Measurements from ENCODE around the gene IGF2.
"Not testable (repeated sequence)": the region's sequence is repeated elsewhere in the genome, so short reads cannot be mapped to it uniquely, and the experiment has no call there.

IGF2 gene, protein sequence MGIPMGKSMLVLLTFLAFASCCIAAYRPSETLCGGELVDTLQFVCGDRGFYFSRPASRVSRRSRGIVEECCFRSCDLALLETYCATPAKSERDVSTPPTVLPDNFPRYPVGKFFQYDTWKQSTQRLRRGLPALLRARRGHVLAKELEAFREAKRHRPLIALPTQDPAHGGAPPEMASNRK

DNA sequence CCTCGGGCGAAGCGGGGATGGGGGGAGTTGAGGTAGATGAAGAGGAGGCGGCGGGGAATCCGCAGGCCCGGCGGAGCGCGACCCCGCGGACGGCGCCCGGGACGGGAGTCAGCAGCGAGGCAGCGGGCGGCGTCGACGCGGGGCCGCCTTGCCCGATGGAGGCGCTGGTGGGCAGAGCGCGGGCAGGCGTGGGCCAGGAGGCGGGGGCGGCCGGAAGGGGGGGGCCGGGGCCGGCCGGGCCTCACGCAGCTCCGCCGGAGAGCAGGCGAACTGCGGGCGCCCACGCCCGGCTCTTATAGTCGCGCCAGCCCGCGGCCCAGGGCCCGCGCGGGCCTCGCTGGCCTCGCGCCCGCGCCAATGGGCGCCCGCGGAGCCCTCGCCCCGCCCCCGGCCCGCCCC, at the start of gene IGF2:
Gene IGF2, minus strand, starts transcription at position 267 of the 399 bp plus-strand sequence. CDS start 3,866 bp downstream, outside the sequence.
- DNase-seq: no peak

DNA sequence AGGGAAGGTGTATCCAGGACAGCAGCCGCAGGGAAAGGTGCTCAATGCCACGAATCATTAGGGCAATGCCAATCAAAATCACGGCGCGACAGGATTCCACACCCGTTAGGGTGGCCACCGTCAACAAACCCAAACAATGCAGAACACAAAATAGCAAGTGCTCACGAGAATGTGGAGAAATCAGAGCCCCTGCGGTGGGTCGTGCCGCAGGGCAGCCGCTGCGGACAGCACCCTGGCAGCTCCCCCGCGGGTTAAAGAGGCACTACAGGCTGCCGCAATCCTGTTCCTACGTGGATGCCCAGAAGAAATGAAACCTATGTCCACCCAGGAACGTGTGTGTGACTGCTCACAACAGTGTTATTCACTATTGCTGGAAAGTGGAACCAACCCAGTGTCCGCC, 49.6 kb upstream of the IGF2 start:
- DNase-seq: no peak

DNA sequence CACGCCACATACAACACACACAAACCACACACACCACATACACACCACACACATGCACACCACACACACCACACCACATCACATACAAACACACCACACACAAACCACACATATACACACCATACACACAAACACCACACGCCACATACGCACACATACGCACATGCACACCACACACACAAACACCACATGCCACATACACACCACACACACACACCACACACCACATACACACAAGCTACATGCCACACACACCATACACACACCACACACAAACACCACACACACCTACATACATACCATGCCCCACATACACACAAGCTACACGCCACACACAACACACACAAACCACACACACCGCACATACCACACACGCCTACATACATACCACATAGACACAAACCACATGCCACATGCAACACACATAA, 48.1 kb upstream of the IGF2 start:
- DNase-seq: no peak

DNA sequence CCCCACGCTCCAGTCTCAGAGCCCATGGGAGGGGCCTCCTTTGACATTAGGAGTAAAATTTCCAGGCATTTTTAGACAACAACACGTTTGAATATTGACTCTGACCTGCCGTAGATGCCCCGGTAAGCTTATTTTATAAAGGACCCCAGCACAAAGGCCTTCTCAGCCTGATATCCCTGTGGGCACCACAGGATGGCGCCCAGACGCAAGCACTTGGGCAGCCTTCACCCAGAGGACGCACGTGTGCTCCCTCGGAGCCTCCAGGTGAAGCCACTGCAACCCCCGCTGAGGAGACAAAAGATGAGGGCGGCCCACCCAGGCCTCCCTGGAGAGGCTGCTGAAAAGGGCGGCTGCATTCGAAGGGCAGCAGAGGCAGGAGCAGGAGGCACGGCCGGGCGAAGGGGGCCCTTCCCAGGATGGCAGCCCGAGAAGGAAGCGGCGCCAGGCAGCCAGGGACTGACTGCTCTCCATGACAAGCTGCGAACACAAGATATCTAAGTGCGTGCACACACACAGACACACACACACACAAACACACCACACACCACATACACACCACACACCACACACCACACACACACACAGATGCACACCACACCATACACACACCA, 47.6 kb upstream of the IGF2 start:
- DNase-seq: no peak

DNA sequence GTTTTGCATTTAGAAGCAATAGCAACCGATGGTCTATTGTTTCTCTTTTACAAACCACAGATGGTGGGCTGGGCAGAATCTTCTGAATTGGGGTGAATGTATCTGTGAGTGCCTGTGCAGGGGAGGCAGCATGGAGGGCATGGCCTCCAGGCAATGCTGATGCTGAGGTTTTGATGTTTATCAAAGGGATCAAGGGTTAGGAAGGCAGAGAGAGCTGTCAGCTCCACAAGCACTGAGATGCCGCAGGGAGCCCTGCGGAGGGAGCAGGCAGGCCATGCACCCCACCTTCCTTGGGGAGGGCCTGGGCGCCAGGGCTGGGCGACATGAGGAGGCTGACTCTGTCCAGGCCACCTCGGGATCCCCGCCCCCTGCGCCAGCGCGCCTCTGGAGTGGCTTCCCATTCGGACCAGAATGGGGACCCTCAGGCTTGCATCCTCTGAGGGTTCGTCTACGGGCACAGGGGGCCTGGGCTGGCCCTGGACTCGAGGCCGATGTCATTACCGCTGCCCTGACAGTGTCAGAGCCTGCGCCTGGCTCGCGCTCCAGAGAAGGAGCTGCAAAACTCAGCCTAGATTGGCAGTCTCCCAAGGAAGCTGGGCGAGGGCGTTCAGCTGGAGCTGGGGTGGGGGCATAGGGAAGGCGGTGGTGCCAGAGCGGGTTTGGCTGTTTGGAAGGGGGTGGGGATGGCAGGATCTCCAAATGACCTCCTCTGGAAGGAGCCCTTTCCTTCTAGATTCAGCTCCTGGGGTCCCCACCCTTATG, 46.3 kb upstream of the IGF2 start:
- DNase-seq: no peak

DNA sequence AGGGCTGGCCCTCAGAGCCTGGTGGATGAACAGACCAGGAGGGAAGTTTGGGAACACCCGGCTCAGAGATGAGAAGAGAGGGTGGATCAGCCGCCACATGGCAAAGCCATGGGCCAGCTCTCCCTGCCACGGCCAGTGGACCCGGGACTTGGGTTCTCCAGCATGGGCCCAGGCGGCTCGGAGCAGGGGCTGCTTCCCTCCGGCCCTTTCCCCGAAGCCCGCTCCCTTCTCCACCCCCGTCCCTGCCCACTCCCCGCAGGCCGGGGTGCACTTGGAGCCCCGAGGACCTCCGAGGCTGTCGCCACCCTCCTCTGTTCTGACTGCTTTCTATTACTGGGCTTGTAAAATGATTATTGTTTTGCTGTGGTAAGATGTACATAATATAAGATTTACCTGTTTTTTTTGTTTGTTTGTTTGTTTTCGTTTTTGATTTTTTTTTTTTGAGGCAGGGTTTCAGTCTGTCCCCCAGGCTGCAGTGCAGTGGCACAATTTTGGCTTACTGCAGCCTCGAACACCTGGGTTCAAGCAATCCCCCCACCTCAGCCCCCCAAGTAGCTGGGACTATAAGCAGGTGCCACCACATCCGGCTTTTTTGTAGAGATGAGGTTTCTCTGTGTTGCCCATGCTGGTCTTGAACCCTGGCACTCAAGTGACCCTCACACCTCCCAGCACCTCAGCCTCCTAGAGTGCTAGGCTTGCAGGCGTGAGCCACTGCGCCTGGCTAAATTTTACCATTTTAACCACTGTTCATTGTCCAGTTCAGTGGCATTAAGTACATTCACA, 43.7 kb upstream of the IGF2 start:
- no peak for DNase-seq

DNA sequence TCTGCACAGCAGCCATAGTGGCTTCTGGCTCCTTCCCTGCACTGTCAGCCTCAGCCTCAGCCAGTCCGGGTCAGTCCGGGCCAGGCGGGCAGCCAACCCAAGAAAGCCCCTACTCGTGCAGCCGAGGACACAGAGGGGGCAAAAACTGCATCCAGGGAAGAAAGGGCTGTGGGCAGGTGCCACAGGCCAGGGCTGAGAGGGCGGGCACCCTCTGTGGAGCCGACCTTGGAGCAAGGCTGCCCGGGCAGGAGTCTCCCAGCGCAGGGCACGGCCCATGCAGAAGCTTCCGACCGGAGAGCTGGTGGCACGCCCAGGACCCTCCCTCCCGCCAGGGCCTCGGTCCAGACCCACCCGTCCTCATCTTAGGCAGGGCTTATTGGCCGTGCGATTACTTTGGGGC, 42.9 kb upstream of the IGF2 start:
- no peak for DNase-seq

DNA sequence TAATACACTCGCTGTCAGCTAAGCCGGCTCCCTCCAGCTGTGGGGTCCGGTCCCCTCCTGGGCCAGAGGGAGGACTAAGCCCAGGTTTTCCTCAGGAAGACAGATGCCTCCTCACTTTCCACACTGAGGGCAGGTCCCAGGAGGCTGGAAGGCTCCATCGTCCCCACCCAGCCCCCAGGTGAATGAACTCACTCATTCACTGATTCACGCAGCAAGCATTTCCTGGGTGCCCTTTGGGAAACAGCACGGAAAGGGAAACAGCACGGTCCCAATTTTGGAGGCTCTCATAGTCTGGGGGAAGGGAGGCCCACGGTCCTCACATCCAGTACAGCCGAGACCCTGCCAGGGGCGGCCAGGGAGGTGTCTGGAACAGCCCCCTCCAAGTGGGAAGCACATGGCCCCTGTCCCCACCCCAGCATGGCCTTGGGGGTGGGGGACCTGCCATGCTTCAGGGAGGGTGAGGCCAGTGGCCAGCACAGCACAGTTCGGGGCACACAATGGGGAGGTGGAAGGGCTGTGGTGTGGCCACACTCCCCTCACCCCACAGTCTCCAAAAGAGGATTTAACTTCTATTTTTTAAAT, 41.7 kb upstream of the IGF2 start:
- no peak for DNase-seq

DNA sequence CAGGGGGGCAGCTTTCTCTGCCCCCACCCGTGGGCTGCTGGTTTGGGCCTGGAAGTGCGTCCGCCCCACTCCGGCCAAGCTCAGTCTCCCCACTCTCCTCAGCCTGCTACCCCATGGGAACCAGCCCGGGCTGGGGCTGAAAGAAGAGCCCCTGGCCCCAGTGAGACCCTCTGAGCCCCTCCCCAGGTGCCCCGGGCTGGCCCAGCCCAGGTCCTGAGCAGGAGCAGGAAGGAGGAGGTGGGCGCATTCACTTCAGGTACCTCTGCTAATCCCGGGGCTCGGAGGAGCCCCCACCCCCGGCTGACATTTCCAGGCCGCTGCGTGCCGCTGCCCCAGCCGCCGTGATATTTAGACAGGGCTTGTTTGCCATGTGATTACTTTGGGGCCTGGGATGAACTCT, 41.2 kb upstream of the IGF2 start:
- no peak for DNase-seq

DNA sequence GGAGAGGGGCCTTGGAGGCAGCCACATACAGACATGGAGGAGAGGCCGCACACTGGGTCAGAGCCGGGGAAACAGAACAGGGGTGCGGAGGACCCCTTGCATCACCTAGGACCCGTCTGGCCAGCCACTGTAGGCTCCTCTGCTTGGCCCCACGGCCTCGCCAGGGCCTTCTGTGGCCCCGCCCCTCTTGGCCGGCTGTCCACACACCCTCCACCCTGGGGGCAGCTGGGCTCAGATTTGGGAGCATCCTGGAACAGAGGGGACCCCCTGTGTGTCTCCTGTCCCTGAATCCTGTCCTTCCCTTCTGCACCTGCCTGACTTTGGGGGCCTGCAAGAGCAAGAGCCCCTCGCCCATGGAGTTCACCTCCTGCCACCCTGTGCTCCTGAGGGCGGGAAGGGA, 40.3 kb upstream of the IGF2 start:
- no peak for DNase-seq

DNA sequence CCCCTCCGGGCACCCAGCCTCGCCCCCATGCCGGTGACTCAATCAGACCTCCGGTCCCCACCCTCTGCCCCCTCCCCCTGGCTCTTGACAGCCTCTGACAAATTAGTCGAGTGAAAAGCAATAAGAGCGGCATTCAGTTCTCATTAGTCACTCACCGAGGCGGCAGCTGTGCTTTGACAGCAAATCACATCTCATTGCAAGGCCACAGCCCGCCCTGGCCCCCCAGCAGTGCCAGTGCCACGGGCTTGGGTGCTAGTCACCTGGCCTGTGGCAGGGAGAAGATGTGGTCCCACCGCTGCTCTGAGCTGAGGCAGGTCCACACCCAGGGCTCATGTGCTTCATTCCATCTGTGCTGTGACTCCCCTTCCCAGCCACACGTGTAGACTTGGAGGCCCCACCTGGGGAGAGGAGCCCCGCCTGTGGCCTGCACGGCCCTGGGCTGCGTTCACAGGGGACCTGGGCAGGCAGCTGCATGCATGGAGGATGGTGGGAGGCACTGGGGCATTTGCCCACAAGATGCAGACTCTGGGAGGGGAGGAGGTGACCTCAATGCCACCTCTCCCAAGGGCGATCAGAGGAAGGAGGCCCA, 39.8 kb upstream of the IGF2 start:
- no peak for DNase-seq

DNA sequence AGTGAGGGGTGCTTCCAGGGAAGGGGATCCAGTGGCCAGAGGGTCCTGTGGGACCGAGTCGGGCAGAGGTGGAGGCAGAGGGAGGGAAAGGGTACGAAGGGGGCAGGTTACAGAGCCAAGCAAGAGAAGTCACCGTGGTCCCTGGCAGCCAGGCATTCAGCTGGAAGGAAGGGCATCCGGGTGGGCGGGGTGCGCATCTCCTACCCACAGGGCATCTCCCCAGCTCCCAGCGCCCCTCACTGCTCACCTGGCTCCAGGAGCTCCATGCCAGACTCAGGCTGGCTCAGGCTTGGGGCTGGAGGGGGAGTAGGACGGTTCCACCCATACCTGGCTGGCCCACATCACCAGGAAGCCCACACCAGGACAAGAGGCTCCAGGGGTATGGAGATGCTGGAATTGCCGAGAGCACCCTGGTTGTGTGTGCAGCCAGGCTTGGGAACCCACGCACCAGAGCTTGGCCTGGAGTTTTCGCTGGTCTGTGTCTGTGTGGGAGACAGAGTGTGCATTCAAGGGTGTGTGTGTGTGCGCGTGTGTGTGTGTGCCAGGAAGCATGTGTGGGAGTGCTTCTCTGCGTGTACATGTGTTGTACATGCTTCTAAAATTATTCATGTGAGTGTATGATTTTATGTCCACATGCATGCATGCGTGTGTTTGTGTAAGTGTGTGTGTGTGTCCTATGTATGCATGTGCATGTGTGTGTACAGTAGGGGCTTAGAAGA, 39.0 kb upstream of the IGF2 start:
- not testable (repeated sequence) for DNase-seq

DNA sequence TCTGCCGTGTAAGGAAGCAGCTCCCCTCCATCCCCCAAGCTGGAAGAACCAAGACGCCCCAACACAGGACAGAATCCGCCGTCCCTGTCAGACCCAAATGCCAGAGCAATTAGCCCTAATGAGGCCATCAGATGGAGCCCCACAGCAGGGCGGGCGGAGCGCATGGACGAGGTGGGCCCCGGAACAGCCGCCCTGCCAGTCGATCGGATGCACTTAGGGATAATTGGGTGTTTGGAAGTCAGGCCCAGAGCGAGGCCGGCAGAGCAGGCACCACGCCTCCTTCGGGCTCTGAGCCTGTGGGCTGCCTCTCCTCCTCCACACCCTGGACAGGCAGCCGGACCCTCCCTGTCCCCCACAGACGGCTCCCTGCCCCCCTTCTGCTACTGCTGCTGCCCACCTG, 37.9 kb upstream of the IGF2 start:
- DNase-seq: no peak

DNA sequence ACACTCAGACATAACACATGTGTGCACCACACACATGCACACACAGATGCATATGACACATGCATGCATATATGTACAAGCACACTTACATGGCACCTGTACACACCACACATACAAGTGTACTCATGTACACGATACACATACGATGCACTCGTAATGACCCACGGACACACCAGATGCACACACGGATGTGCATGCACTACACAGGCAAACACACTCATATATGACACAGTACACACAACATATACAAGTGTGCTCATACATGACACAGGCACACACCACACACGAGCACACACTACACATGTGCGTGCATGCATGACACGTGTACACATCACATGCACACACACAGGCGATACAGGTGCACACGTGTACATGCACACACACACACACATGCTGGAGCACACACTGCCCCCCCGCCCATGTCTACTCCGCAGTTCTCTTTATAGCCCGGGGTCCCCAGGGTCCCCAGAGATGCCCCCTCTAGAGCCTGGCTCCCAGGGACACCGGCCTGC, 37.3 kb upstream of the IGF2 start:
- no peak for DNase-seq

DNA sequence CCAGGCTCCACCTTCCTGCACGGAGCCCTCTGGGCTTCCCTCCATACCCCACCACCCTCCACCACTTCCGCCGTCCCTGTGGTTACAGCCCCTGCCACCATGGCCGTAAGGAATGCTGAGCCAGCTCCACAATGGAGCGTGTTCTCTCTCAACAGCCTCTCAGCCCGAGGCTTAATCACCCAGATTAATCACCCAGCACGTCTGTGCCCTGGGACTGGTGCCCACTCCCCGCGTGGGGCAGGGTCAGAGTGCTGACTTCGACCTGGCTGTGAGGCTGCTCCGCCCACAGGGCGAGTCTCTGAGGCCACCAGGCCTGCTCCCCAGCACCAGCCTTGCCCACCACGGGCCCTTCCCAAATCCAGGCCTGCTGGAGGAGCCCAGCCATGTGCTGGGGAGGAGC, 36.5 kb upstream of the IGF2 start:
- DNase-seq: no peak

DNA sequence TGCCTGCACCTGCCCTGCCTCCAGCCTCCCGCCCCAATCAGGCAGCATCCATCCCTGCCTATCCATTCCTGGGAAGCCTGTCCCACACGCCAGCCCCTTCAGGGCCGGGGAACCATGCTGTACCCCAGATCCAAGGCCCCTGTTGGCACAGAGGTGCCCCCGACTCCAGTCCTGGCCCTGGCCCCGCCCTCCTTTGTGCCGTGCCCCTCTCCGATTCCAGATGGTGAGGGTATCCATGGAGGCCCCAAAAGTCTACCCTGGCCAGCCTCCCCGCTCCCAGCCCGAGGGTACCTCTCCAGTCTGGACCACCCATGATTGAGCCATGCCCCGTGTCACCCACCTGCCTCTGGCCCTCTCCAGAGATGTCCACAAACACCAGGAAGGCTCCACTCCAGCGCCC, 35.2 kb upstream of the IGF2 start:
- DNase-seq: no peak

DNA sequence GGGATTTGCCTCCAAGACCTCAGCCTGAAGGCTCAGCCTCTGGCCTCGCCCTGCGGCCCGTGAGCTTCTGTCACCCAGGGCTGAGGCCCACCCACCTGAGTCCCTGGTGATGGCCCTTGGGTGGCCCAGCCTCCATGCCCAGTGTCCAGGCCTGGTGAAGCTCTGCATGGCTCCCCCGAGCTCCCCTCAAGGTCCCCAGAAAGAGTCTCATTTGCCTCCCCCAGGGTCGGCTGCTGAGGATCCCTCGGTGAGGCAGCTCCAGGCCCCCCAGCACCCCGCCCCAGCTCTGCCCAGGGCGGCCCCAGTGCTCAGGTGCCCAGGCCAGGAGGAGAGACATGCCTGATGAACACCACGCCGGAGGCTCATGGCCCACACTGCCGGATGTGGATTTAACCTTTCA, 34.6 kb upstream of the IGF2 start:
- DNase-seq: no peak

DNA sequence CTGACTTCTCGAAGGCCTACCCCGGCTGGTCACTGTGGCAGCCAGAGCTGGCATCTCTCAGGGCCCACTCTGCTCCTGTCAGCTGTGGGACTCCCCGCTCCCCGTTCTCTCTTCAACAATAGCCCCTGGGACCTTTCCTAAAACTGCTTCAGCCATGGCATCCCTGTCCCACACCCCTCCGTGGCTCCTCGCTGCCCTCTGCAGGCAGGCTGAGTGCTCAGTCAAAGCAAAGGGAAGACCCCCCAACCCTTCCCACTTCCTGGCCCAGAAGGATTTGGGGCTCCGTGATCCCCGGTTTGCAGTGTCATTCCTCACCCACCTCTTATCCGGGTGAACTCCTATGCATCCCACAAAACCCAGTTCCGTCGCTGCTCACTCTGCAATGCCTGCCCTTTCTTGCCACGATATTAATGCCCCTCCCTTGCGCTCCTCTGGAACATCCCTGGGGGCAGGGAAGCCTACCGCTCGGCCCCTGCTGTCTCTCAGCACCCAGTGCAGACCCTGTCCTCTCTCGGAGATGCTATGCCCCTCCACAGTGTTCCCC, 34.0 kb upstream of the IGF2 start:
- no peak for DNase-seq

DNA sequence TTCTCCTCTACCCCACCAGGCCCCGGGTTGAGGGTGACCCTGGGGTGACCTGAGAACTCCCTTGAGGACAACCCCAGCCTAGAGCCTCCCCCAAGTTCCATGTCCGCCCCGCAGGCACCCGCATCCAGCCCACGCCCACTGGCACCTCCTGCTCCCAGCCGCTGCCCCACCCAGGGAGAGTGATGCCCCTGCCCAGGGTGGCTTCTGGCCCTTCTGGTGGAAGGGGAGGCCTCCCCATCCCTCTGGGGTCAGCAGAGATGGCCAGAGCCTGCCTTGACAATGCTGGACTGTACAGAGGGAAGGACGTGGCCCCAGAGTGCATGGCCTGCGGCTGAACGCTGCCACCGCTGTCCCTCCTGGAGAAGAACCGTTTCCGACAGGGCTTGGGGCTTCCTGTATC, 33.5 kb upstream of the IGF2 start:
- no peak for DNase-seq

DNA sequence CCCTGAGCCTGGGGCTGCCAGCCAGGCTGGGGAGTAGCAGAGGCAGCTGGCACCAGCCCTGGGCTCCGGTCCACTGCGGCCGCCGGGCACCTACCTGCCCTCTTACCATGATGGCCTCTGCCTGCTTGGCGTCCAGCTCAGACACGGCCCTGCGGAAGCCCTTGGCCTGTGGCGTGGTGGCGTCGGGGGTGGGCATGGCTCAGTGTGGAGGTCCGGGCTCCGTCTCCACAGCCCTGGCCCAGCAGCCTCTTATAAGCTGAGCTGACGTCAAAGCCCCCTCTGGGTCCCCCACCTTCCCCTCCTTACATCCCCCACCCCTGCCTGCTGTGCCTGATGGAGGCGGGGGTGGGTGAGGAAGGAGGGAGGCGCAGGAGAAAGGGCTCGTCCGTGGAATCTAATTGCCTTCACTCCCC, 32.4 kb upstream of the IGF2 start, which contains the start of gene TH:
Gene TH, minus strand, starts transcription at position 225 of the 413 bp plus-strand sequence. Its CDS starts 29 bp downstream, at position 196.
- DNase-seq: no peak

Data from NCI-H446 (cell line).